ENCODE measurements around the gene LDB1.

The LDB1 gene

DNA sequence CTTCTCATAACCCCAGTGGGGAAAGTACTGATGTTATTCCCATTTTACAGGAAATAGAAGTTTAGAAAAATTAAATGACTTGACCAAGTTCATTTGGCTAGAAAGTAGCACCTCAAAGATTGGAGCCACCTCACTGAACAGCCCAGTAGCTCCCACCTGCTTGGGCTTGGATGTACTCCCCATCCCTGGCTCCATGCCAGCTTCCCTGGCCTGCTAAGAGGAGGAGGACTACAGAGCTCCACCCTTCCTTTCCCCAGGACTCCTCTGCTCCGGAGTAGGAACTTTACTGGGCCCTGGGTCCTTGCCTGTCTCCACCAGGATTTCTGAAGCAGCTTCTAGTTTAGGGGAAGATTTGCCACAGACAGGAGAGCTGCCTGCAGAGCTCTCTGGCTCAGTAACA, 52.0 kb downstream of the LDB1 start:
- TF ChIP-seq, protein P1, sequence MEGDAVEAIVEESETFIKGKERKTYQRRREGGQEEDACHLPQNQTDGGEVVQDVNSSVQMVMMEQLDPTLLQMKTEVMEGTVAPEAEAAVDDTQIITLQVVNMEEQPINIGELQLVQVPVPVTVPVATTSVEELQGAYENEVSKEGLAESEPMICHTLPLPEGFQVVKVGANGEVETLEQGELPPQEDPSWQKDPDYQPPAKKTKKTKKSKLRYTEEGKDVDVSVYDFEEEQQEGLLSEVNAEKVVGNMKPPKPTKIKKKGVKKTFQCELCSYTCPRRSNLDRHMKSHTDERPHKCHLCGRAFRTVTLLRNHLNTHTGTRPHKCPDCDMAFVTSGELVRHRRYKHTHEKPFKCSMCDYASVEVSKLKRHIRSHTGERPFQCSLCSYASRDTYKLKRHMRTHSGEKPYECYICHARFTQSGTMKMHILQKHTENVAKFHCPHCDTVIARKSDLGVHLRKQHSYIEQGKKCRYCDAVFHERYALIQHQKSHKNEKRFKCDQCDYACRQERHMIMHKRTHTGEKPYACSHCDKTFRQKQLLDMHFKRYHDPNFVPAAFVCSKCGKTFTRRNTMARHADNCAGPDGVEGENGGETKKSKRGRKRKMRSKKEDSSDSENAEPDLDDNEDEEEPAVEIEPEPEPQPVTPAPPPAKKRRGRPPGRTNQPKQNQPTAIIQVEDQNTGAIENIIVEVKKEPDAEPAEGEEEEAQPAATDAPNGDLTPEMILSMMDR (conservative IDR thresholded peaks at IDR 0.05; ENCODE audit: low read depth, low read length), result no peak
- no peak for DNase-seq (ENCODE audit: low read depth)
- no peak overlapping the region for H3K4me3 ChIP-seq (ENCODE audit: low read length)

DNA sequence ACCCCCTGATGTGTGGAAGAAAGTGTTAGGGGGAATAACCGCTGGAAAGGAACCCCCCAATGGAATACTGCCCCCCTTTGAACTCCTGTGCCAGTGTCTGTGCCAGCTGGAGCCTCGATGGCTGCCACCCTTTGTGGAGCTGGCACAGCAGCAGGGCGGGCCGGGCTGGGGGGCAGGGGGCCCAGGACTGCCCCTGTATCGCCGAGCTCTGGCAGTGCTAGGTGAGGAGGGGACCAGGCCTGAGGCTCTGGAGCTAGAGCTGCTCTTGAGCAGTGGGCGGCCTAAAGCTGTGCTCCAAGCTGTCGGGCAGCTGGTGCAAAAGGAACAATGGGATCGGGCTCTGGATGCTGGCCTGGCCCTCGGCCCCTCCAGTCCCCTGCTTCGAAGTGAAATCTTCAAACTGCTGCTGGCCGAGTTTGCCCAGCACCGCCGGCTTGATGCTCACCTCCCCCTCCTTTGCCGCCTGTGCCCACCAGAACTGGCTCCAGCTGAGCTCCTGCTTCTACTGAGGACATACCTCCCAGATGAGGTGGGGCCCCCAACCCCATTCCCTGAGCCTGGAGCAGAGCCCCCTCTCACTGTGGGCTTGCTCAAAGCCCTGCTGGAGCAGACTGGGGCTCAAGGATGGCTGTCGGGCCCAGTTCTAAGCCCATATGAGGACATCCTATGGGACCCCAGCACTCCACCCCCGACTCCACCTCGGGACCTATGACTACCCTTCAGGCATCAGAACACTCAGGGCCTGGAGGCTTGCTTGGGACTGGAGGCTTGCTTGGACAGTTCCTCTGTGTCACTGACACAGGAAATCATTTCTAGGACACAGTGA, 52.9 kb downstream of the LDB1 start:
- H3K4me3 ChIP-seq (ENCODE audit: low read length), result no peak overlapping the region

DNA sequence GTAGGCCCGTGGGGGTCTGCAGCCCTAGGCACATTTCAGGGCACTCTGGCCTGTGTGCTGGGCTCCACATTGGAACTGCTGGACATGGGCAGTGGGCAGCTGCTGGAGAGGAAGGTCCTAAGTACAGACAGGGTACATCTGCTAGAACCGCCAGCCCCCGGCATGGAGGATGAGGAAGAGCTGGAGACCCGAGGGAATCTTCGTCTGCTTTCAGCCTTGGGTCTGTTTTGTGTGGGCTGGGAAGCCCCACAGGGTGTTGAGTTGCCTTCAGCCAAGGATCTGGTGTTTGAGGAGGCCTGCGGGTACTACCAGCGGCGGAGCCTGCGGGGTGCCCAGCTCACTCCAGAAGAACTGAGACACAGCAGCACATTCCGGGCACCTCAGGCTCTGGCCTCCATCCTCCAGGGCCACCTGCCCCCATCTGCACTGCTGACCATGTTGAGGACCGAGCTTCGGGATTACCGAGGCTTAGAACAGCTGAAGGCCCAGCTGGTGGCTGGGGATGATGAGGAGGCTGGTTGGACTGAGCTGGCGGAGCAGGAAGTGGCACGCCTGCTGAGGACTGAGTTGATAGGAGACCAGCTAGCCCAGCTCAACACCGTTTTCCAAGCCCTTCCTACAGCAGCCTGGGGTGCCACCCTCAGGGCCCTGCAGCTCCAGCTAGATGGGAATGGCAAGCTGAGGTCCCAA, 53.6 kb downstream of the LDB1 start:
- DNase-seq (ENCODE audit: low read depth), result no peak
- TF ChIP-seq, protein P1 (conservative IDR thresholded peaks at IDR 0.05; ENCODE audit: low read depth, low read length), result no peak
- H3K4me3 ChIP-seq (ENCODE audit: low read length), result peak overlapping the region; percentile 62

More for the DNA sequence above, 52.9 kb downstream of the LDB1 start:
- TF ChIP-seq, protein P1 (conservative IDR thresholded peaks at IDR 0.05; ENCODE audit: low read depth, low read length), result no peak
- no peak for DNase-seq (ENCODE audit: low read depth)

DNA sequence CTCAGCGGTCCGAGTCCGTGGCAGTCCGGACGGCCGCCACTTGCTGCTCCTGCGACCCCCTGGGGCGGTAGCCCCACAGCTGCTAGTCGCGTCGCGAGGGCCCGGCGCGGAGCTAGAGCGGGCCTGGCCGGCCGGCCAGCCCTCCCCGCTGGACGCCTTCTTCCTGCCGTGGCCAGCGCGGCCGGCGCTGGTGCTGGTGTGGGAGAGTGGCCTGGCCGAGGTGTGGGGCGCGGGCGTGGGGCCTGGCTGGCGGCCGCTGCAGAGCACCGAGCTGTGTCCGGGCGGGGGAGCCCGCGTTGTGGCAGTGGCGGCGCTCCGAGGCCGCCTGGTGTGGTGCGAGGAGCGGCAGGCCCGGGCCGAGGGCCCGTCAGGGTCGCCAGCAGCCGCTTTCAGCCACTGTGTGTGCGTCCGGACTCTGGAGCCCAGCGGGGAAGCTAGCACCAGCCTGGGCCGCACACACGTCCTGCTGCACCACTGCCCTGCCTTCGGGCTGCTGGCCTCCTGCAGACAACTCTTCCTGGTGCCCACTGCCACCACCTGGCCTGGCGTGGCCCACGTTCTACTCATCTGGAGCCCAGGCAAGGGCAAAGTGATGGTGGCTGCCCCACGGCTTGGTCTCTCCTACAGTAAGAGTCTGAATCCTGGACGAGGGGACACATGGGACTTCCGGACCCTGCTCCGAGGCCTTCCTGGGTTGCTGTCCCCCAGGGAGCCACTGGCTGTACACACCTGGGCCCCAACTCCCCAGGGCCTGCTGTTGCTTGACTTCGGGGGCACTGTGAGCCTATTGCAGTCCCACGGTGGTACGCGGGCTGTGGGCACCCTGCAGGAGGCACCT, 54.4 kb downstream of the LDB1 start:
- peak overlapping the region; percentile 62 for H3K4me3 ChIP-seq (ENCODE audit: low read length)
- DNase-seq (ENCODE audit: low read depth), result no peak
- TF ChIP-seq, protein P1 (conservative IDR thresholded peaks at IDR 0.05; ENCODE audit: low read depth, low read length), result no peak

DNA sequence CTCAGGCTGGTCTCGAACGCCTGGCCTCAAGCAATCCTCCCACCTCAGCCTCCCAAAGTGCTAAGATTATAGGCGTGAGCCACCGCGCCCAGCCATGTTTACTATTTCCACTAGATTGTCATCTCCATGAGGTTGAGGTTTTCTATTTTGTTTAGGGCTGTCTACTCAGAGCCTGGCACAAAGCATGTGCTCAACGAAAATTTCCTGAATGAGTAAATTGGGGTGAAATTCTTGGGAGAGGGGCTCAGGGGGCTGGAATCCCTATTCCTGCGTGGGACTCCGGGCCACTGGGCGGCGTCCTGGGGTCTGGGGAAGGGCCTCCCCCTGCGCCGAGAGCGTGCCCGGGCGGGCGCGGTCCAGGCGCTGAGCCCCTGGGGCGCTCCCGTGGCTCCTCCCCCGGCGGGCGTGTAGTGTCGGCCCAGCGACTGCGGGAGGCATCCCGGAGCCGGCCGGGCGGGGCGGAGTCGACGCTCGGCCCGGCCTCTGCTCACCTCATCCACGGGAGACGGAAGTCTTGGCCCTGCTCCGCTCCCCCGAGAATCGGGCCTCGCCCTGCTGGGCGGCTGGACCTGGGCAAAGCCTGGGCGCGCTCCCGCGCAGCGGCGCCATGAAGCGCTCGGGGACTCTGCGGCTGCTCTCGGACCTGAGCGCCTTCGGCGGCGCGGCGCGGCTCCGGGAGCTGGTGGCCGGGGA, 55.2 kb downstream of the LDB1 start, which contains the start of gene HPS6:
HPS6 (plus strand) TSS at position 482 of the 693 bp plus-strand sequence; CDS start at position 608, 126 bp downstream.
- peak; percentile 67 for DNase-seq (ENCODE audit: low read depth)
- peak within 1 kb of the TSS; percentile 62 for H3K4me3 ChIP-seq (ENCODE audit: low read length)

DNA sequence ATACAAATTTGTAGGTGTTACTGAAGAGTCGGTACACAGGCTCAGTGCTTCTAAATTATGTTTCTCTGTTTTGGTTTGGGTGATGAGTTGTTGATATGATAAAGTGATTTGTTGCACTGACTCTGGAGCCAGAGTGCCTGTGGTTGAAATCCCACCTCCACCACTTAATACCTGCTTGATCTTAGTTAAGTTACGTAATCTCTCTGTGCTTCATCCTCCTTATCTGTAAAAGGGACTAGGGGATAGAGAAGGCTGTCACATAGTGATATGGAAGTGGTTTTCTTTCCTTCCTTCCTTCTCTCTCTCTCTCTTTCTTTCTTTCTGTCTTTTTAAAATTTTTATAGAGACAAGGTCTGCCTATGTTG, 55.7 kb downstream of the LDB1 start:
- H3K4me3 ChIP-seq (ENCODE audit: low read length), result peak overlapping the region; percentile 62
- no peak for DNase-seq (ENCODE audit: low read depth)
- TF ChIP-seq, protein P1 (conservative IDR thresholded peaks at IDR 0.05; ENCODE audit: low read depth, low read length), result no peak

More for the DNA sequence above, 55.2 kb downstream of the LDB1 start, which contains the start of gene HPS6:
- TF ChIP-seq, protein P1 (conservative IDR thresholded peaks at IDR 0.05; ENCODE audit: low read depth, low read length), result no peak
